Natural killer cell treated with Interleukin-12 subunit alpha and Interleukin-12 subunit beta and Interleukin-15 and Interleukin-18, amount 100 ng/mL, for 72 hours (primary cell): Measurements from ENCODE around the gene KIAA0232. TPM values are rescaled to one million over a fixed set of nuclear protein-coding genes. Genes with fewer than 3 reads are reported as not detected.

Source experiments
- ATAC-seq, 2 donors: fragments of 150-1000 bp; cut with Tn5 transposase in 1 of 2; sonication (Bioruptor Pico), chemical (Tn5 transposase) in 1 of 2; 2 replicates each; pipeline ENCODE4 v1.10.0; 2021
- DNase-seq: peaks from one replicate; pipeline ENCODE4 v3.0.0; 2022; ENCODE audit warnings: low spot score
- H3K27ac Mint-ChIP-seq, 2 donors: 1 replicate in 1 of 2; 2 replicates in 1 of 2; pipeline ENCODE4 v1.8.0; 2022; ENCODE audit warnings: mixed read lengths in 2 of 2, mild to moderate bottlenecking in 1 of 2, moderate library complexity in 1 of 2
- H3K27me3 Mint-ChIP-seq, 2 donors: 1 replicate in 1 of 2; 2 replicates in 1 of 2; pipeline ENCODE4 v1.8.0; 2022; ENCODE audit warnings: mixed read lengths in 2 of 2
- H3K36me3 Mint-ChIP-seq: one replicate; pipeline ENCODE4 v1.8.0; 2022; ENCODE audit warnings: mixed read lengths
- H3K4me1 Mint-ChIP-seq, 2 donors: 1 replicate in 1 of 2; 2 replicates in 1 of 2; pipeline ENCODE4 v1.8.0; 2022; ENCODE audit warnings: low read depth in 2 of 2, mixed read lengths in 2 of 2, mild to moderate bottlenecking in 1 of 2
- H3K4me3 Mint-ChIP-seq: one replicate; pipeline ENCODE4 v1.8.0; 2022; ENCODE audit warnings: mixed read lengths
- H3K9me3 Mint-ChIP-seq: 2 replicates; pipeline ENCODE4 v1.8.0; 2022; ENCODE audit warnings: mixed read lengths
- total RNA-seq, 2 donors: library from RNA; stranded (reverse); gene quantifications; one replicate each; pipeline ENCODE4 v1.2.3, GENCODE V29; 2022

Gene KIAA0232
- total RNA-seq, 2 donors from 2014 or later = 19.5 to 20.6 TPM

GRCh38 chr4:6920171-6920570 is 137.6 kb downstream of the KIAA0232 start:
- Mint-ChIP-seq H3K4me1 (peaks cover 59 to 63% of the 10 kb centered on the region in 2 donors), H3K4me3 (no peak overlapping the region)

DNA sequence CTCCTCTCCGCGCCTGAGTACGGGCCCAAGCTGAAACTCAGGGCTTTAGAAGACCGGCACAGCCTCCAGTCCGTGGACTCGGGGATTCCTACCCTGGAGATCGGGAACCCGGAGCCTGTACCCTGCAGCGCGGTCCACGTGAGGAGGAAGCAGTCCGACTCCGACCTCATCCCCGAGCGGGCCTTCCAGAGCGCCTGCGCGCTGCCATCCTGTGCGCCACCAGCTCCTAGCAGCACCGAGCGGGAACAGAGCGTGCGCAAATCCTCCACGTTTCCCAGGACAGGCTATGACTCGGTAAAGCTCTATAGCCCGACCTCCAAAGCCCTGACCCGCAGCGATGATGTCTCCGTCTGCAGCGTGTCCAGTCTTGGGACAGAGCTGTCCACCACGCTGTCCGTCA is 141.0 kb downstream of the KIAA0232 start:
- H3K4me3 Mint-ChIP-seq = no peak overlapping the region
- no peaks in the 10 kb centered on the region for H3K9me3 Mint-ChIP-seq

More at GRCh38 chr4:6920171-6920570, 137.6 kb downstream of the KIAA0232 start:
- peaks cover under 1% of the 10 kb centered on the region for H3K36me3 Mint-ChIP-seq
- peak overlapping the region; percentile 40 to 63 for H3K27ac Mint-ChIP-seq
- no peak for ATAC-seq
- H3K9me3 Mint-ChIP-seq = no peaks in the 10 kb centered on the region
- no peak for DNase-seq
- no peaks in the 10 kb centered on the region for H3K27me3 Mint-ChIP-seq

DNA sequence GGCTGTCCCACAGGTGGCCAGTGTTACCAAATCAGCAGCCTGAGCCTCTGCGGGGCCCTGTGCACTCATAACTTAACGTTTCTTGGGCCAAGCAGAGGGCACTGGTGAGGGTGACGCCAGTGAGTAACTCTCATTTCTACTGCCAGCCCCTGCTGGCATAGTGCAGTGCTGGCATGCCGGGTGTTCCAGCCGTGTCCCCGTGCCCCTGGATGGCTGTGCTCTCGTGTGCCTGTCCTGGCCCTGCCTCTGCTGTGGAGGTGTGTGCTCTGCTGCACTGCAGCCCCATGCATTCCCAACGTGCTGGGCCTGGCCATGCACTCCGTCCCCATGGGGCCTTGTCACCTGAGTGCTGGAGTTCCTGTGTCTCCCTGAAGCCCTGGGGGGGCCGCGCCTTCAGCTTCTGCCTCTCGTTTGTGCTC is 141.8 kb downstream of the KIAA0232 start:
- H3K4me1 Mint-ChIP-seq = peaks cover 69 to 74% of the 10 kb centered on the region in 2 donors
- H3K27me3 Mint-ChIP-seq = no peaks in the 10 kb centered on the region
- no peak for ATAC-seq
- no peaks in the 10 kb centered on the region for H3K9me3 Mint-ChIP-seq
- peak overlapping the region; percentile 87 for H3K4me3 Mint-ChIP-seq
- H3K36me3 Mint-ChIP-seq = peaks cover 9% of the 10 kb centered on the region
- no peak for DNase-seq
- H3K27ac Mint-ChIP-seq = peak overlapping the region; percentile 89 to 95

More for the DNA sequence above, 141.0 kb downstream of the KIAA0232 start:
- no peak for ATAC-seq
- peak overlapping the region in 1 of 2 donors; percentile 19 for H3K27ac Mint-ChIP-seq
- peaks cover 65 to 70% of the 10 kb centered on the region in 2 donors for H3K4me1 Mint-ChIP-seq
- H3K36me3 Mint-ChIP-seq = peaks cover 9% of the 10 kb centered on the region
- DNase-seq = no peak
- no peaks in the 10 kb centered on the region for H3K27me3 Mint-ChIP-seq

- peaks cover 70 to 72% of the 10 kb centered on the region in 2 donors for H3K4me1 Mint-ChIP-seq
- DNase-seq = peak; percentile 88
- no peaks in the 10 kb centered on the region for H3K9me3 Mint-ChIP-seq
- peak overlapping the region; percentile 87 for H3K4me3 Mint-ChIP-seq
- H3K27me3 Mint-ChIP-seq = no peaks in the 10 kb centered on the region
- peak overlapping the region; percentile 89 to 95 for H3K27ac Mint-ChIP-seq
- ATAC-seq = peak; percentile 91 to 93
- peaks cover 9% of the 10 kb centered on the region for H3K36me3 Mint-ChIP-seq
These were observed 142.9 kb downstream of the KIAA0232 start for GRCh38 chr4:6925357-6925836.

DNA sequence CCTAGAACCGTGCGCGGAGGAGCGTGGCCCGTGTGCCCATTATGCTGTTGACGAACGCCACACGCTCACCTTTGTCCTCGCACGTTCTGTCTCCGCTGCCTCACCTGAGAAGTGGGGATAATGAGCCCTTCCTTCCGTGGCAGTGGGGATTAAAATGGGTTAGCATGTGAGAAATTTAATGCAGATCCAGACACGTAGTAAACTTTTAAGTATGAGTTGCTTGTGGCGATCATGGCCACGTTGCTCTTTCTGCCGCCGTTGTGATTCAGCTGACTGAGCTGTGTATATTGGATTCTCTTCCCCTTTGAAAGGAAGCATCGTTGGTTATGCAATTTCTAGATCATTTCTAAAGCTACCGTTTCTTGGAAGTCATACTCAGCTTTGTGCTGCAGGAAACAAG is 143.6 kb downstream of the KIAA0232 start:
- peaks cover 65 to 69% of the 10 kb centered on the region in 2 donors for H3K4me1 Mint-ChIP-seq
- ATAC-seq (peak; percentile 51 to 61), DNase-seq (no peak)
- peaks cover 9% of the 10 kb centered on the region for H3K36me3 Mint-ChIP-seq
- H3K27ac Mint-ChIP-seq = peak overlapping the region; percentile 89 to 95
- H3K27me3 Mint-ChIP-seq = no peaks in the 10 kb centered on the region
- no peaks in the 10 kb centered on the region for H3K9me3 Mint-ChIP-seq
- peak overlapping the region; percentile 87 for H3K4me3 Mint-ChIP-seq

DNA sequence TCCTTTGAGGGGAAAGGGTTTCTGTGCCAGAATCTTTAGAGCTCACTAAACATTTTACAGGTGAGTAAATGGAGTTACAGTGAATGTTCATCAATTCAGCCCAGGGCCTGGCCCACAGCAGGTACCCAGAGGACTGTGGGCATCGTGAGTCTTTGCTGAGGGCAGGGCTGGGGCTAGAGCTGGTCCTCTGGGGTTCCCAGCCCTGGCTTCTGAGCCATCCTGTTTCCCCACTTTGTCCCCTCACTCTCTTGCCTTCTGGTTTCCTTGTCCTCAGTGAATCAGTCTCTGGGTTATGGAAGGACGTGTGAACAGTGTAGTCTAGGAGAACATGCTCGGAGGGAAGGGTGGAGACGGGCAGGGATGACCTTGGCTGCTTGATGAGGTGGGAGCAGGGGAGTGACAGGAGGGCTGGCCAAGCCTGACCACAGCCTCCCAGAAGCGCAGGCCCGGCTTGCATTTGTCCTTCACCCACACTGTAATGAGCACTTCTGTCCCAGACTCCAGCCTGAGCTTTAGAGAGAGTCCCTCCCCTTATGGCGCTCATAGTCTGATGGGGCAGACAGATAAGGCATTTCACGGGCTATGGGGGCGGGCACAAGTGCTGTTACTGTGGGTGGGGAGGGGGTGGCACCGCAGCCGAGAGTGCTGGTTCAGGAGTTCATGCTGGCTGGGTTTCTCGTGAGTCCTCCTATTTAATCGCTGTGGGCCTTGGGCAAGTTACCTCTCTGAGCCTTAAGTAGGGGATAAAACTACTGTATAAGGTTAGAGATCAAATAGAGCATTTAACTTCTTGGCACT is 144.4 kb downstream of the KIAA0232 start:
- Mint-ChIP-seq H3K4me3 (peak overlapping the region; percentile 87), H3K27ac (peak overlapping the region; percentile 89 to 95), H3K9me3 (no peaks in the 10 kb centered on the region), H3K36me3 (peaks cover 14% of the 10 kb centered on the region), H3K27me3 (no peaks in the 10 kb centered on the region), H3K4me1 (peaks cover 67 to 72% of the 10 kb centered on the region in 2 donors)
- no peak for ATAC-seq
- DNase-seq = no peak

GRCh38 chr4:6928081-6928480 is 145.6 kb downstream of the KIAA0232 start:
- no peak for DNase-seq
- H3K27me3 Mint-ChIP-seq = no peaks in the 10 kb centered on the region
- no peak overlapping the region for H3K4me3 Mint-ChIP-seq
- H3K9me3 Mint-ChIP-seq = no peaks in the 10 kb centered on the region
- H3K27ac Mint-ChIP-seq = peak overlapping the region; percentile 89 to 95
- H3K4me1 Mint-ChIP-seq = peaks cover 57 to 66% of the 10 kb centered on the region in 2 donors
- peaks cover 14% of the 10 kb centered on the region for H3K36me3 Mint-ChIP-seq
- no peak for ATAC-seq

- no peaks in the 10 kb centered on the region for H3K9me3 Mint-ChIP-seq
- peak overlapping the region in 1 of 2 donors; percentile 95 for H3K27ac Mint-ChIP-seq
- H3K4me1 Mint-ChIP-seq = peaks cover 65 to 66% of the 10 kb centered on the region in 2 donors
- H3K27me3 Mint-ChIP-seq = no peaks in the 10 kb centered on the region
- ATAC-seq (no peak), DNase-seq (no peak)
- H3K36me3 Mint-ChIP-seq = peaks cover 20% of the 10 kb centered on the region
- H3K4me3 Mint-ChIP-seq = no peak overlapping the region
These were observed 146.8 kb downstream of the KIAA0232 start for GRCh38 chr4:6929339-6929811.

DNA sequence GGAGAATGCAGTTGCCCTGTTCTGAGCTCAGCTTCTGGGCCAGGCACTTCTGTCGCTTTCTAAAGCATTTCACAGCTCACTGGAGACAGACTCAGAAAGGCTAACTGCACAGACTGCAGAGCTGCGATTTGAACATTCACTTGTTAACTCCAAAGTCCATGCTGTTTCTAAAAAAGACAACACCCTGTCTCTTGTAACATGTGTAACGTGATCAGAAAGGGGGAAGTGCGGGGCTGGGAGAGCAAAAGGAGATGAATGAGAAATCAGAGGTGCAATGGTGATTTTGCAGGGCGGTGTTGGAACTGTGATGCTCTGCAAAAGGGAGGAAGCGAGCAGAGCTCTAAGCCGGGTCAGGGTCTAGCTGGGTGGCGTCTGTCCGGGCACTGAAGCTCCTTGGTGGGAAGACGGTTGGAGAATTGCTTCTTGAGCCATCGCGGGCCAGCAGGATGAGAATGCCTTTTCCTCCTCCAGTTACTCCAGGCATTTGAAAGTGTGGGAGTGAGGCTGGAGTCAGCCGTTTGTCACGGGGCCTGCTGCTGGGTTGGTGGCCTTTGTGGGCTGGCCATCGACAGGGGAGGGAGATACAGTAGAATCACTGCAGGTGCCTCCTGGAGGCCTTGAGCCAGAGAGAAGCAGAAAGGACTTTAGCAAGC is 147.4 kb downstream of the KIAA0232 start:
- Mint-ChIP-seq H3K27me3 (no peaks in the 10 kb centered on the region), H3K36me3 (peaks cover 20% of the 10 kb centered on the region)
- no peak for ATAC-seq

GRCh38 chr4:6932475-6932874 is 149.9 kb downstream of the KIAA0232 start:
- H3K36me3 Mint-ChIP-seq = peaks cover 11% of the 10 kb centered on the region

More for the DNA sequence above, 147.4 kb downstream of the KIAA0232 start:
- H3K9me3 Mint-ChIP-seq = no peaks in the 10 kb centered on the region
- no peak for DNase-seq
- H3K4me1 Mint-ChIP-seq = peaks cover 61% of the 10 kb centered on the region in 2 donors
- H3K27ac Mint-ChIP-seq = no peak overlapping the region
- H3K4me3 Mint-ChIP-seq = no peak overlapping the region

GRCh38 chr4:6932918-6933317 is 150.4 kb downstream of the KIAA0232 start:
- Mint-ChIP-seq H3K27me3 (no peaks in the 10 kb centered on the region), H3K4me3 (no peak overlapping the region), H3K4me1 (peaks cover 43 to 46% of the 10 kb centered on the region in 2 donors), H3K27ac (no peak overlapping the region), H3K9me3 (no peaks in the 10 kb centered on the region), H3K36me3 (peaks cover 11% of the 10 kb centered on the region)
- DNase-seq (no peak), ATAC-seq (no peak)

More at GRCh38 chr4:6932475-6932874, 149.9 kb downstream of the KIAA0232 start:
- DNase-seq (no peak), ATAC-seq (no peak)
- H3K27me3 Mint-ChIP-seq = no peaks in the 10 kb centered on the region
- H3K4me1 Mint-ChIP-seq = peaks cover 46 to 47% of the 10 kb centered on the region in 2 donors
- H3K4me3 Mint-ChIP-seq = no peak overlapping the region
- no peak overlapping the region for H3K27ac Mint-ChIP-seq
- H3K9me3 Mint-ChIP-seq = no peaks in the 10 kb centered on the region
